VCaP (cell line): ENCODE measurements around the gene FABP7.

Experiments used
- H3K27ac ChIP-seq: fragments of 450-650 bp; 2 replicates; pipeline ENCODE4 v1.5.1; 2017
- TF ChIP-seq, protein P1 (sequence below): fragments of 450-650 bp; conservative IDR thresholded peaks from 2 replicates; pipeline ENCODE4 v1.5.1; 2017; ENCODE audit warnings: mild to moderate bottlenecking, moderate library complexity

Gene FABP7

DNA sequence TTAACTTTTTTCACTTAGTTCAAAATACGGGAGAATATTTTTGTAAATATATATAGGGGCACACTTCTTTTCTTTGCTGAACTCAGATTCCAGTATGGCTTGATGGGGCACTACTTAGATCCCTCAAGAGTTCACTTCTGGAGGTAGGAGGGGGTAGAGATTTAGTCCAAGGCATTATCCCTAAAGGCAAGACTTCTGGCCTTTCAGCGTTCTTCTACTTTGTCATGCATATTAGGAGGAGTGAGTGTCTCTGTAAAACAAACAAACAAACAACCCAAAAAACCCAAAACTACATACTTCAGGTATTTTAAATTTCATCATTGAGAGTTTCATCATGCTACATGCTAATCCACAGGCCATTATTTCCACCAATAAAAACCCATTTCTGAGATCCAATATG, 41.6 kb downstream of the FABP7 start:
- TF ChIP-seq, protein P1, sequence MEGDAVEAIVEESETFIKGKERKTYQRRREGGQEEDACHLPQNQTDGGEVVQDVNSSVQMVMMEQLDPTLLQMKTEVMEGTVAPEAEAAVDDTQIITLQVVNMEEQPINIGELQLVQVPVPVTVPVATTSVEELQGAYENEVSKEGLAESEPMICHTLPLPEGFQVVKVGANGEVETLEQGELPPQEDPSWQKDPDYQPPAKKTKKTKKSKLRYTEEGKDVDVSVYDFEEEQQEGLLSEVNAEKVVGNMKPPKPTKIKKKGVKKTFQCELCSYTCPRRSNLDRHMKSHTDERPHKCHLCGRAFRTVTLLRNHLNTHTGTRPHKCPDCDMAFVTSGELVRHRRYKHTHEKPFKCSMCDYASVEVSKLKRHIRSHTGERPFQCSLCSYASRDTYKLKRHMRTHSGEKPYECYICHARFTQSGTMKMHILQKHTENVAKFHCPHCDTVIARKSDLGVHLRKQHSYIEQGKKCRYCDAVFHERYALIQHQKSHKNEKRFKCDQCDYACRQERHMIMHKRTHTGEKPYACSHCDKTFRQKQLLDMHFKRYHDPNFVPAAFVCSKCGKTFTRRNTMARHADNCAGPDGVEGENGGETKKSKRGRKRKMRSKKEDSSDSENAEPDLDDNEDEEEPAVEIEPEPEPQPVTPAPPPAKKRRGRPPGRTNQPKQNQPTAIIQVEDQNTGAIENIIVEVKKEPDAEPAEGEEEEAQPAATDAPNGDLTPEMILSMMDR, result no peak
- no peak overlapping the region for H3K27ac ChIP-seq

DNA sequence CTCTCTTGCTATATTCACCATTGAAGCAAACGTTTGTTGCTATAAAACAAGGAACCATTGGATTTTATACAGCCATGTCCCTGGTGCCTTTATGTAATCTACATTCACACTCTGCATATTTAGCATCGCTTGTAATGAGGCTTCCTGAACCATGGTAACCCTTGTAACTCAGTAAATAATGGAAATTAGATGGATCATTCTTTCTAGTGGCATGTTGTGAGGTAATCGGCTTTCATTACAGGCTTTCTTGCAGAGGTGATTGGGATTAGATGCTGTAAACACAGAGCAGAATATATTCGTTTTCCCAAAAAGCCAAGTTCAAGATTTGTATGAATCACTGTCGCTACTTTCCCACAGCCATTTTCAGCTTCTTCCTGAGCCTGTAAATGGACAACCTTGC, 45.6 kb downstream of the FABP7 start:
- TF ChIP-seq, protein P1, result no peak

DNA sequence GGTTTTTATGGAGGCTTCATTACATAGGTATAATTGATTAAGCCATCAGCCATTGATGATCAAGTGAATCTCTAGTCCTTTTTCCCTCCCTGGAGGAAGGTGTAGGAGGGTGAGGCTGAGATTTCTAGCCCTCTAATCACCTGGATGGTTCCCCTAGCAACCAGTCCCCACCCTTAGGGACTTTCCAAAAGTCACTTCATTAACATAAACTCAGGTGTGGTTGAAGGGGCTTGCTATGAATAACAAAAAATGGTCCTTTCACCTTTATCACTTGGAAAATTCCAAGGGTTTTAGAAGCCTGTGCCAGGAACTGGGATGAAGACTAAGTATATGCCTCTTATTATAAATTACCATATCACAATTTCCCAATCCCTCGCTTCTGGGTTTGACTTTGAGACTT, 49.9 kb downstream of the FABP7 start:
- no peak overlapping the region for H3K27ac ChIP-seq
- TF ChIP-seq, protein P1, result no peak

More for the DNA sequence above, 45.6 kb downstream of the FABP7 start:
- no peak overlapping the region for H3K27ac ChIP-seq

DNA sequence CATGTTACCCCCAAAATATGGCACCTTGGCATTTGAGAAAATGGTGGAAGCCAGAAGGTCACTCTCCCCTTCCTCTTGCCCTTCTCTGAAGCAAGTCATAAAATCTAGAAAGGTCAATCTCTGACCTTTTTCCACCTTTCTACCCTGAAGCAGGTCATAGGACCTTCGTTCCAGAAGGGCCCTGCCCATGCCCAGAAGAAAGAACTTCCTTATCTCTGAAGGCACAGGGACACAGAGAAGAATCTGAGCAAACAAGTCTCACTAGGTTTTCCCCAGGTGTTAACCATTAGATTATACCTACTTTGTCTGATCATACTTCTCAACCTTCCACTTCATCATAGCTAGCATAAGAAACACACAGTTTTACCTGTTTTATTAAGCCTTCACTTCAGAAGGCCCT, 52.0 kb downstream of the FABP7 start:
- TF ChIP-seq, protein P1, result no peak
- no peak overlapping the region for H3K27ac ChIP-seq

DNA sequence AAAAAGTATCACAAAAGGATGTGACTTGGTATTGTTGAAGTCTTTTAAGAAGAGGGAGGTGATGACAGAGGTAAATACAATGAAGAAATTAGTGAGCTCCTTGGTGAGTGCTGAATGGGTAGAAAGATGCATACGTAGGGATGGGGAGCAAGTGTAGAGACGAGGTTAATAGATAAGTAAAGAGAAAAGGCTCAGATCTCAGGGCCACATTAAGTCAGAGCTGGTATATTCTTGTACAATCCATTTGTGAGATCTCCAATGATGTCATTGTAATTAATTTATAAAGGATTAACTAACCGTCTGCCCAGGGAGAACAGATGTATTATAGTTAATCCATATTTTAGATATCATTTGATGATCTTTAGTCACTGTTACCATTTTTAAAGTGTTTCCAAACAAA, 52.9 kb downstream of the FABP7 start:
- TF ChIP-seq, protein P1, result no peak

DNA sequence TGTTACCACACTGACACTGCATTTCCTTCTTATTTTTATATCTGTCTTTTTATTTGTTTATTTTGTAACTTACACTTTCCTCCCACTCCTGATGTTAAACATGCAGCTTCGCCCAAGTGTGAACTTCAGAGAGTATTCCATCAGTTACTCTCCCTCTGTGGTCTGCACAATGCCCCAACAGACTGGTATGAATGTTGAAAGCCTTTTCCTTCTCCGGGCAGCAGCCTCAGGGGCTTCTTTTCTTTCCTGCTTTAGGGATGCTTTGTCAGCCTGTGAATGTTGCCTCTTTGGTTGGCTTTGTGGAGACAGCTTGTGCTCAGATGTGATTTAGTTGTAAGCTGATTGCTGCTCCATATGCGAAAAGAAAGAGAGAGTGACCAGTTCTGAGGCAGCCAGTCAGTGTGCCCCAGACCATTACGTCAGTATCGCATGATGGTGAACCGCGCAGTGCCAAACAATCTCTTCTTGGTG, 53.5 kb downstream of the FABP7 start:
- TF ChIP-seq, protein P1, result peak; percentile 13; the same call in 1 of the 2 replicates
- no peak overlapping the region for H3K27ac ChIP-seq

More for the DNA sequence above, 52.9 kb downstream of the FABP7 start:
- H3K27ac ChIP-seq, result no peak overlapping the region
